ENCODE measurements around the gene NKX3-2. TPM values are rescaled to one million over a fixed set of nuclear protein-coding genes. Genes with fewer than 3 reads are reported as not detected.
A peak's percentile ranks its signal among the peaks of the same experiment; 100 is the strongest.

Gene NKX3-2
- total and polyA plus RNA-seq, 2 of the 4 experiments (the other 2 are of a cell fraction), result 0.05 TPM; not detected in 1

DNA sequence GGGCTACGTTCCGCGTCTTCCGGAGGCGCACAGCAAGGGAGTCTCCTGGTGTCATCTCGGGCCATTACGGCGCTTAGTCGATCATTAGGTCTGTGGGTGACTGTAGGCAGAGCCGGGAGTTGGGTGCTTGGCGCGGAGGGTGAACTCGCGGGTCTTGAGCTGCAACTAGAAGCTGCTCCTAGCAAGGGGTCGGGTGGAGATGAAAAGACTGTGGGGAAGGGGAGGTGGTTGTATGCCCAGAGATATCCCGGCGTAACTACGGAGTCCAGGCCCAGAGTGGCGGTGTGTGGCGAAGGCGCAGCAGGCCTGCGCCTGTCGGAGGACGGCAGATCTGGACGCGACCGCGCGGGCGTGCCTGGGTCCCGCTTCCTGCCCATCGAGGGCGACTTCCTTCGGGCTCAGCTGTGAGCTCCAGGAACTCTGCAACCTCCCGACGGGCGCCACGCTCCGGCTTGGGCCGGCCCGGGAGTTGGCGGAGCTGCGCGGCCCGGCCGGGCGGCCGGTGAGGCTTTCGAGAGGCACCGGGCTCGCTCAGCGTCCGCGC lies 2.7 kb upstream of the NKX3-2 start:
- Histone ChIP-seq H3K9me1 (ENCODE audit: insufficient read depth, low read length) (peaks cover 2% of the 10 kb centered on the region; the same call in 1 of the 2 replicates), H3K56ac (ENCODE audit: extremely low read depth, insufficient read depth, low read length) (no peak overlapping the region), H3K36me3 (ENCODE audit: control insufficient read depth, insufficient read depth, low read length) (no peaks in the 10 kb centered on the region), H3K4me2 (ENCODE audit: low read depth, low read length) (peak overlapping the region; percentile 34; the same call in 1 of the 2 replicates), H3K79me1 (ENCODE audit: low read depth in 1 of 2, low read length in 2 of 2) (no peaks in the 10 kb centered on the region), H2AK5ac (ENCODE audit: low read depth, low read length) (no peak overlapping the region), H3K9me3 (ENCODE audit: control insufficient read depth, insufficient read depth, low read length) (peaks cover 11% of the 10 kb centered on the region), H3K14ac (replicated peaks; ENCODE audit: low read depth, low read length) (no peak overlapping the region), H3K4me3 (ENCODE audit: insufficient read depth, low read depth, low read length) (no peak overlapping the region), H2BK5ac (ENCODE audit: low read depth, low read length, poor library complexity, severe bottlenecking) (no peak overlapping the region), H3K27me3 (ENCODE audit: control insufficient read depth, insufficient read depth, low read length) (peaks cover 53% of the 10 kb centered on the region), H2BK15ac (ENCODE audit: low read depth, low read length) (no peak overlapping the region), H3K9ac (ENCODE audit: low read depth, low read length) (no peak overlapping the region), H3K4me1 (ENCODE audit: control insufficient read depth, insufficient read depth, low read length) (no peaks in the 10 kb centered on the region; the same call in 1 of the 2 replicates), H2BK20ac (ENCODE audit: low read depth, low read length) (no peak overlapping the region), H2AFZ (replicated peaks; ENCODE audit: low read length, poor library complexity) (peak overlapping the region; percentile 81), H4K20me1 (ENCODE audit: insufficient read depth, low read length) (peaks cover 5% of the 10 kb centered on the region), H3K27ac (ENCODE audit: insufficient read depth, low read length) (no peak overlapping the region), H4K91ac (ENCODE audit: insufficient read depth, low read depth, low read length) (no peak overlapping the region), H3K4ac (ENCODE audit: low read depth, low read length) (no peak overlapping the region), H2BK120ac (ENCODE audit: low read depth, low read length) (no peak overlapping the region), H3K18ac (ENCODE audit: low read depth, low read length) (no peak overlapping the region), H4K8ac (ENCODE audit: low read depth in 2 of 2, low read length in 2 of 2) (no peak overlapping the region), H2AK9ac (replicated peaks; ENCODE audit: low read depth, low read length, poor library complexity) (peak overlapping the region; percentile 71), H4K5ac (ENCODE audit: low read depth, low read length) (no peak overlapping the region), H3K23ac (ENCODE audit: low read depth, low read length) (peak overlapping the region; percentile 56; the same call in 1 of the 2 replicates)
- no peak for DNase-seq
- intact Hi-C loops (cut with micrococcal nuclease), result loop anchor here (5.0 kb wide), 2 partner anchors 145 to 1780 kb away; no protein-coding TSS in a partner anchor
- ChIA-PET CTCF (no interaction called here), POLR2A (ENCODE audit: unreplicated experiment) (no interaction called here)
- dilution Hi-C loops (cut with HindIII; ENCODE audit: low sequenced_read_pairs, unreplicated experiment), result no loop called here
- WGBS, 2 experiments (ENCODE audit: extremely low coverage in 2 of 2, insufficient read length in 1 of 2), result 5% methylated on average over 31 of the region's 54 CpGs; no CpG with 5 or more reads in 1 of the 2 experiments
- TF ChIP-seq, protein P1, sequence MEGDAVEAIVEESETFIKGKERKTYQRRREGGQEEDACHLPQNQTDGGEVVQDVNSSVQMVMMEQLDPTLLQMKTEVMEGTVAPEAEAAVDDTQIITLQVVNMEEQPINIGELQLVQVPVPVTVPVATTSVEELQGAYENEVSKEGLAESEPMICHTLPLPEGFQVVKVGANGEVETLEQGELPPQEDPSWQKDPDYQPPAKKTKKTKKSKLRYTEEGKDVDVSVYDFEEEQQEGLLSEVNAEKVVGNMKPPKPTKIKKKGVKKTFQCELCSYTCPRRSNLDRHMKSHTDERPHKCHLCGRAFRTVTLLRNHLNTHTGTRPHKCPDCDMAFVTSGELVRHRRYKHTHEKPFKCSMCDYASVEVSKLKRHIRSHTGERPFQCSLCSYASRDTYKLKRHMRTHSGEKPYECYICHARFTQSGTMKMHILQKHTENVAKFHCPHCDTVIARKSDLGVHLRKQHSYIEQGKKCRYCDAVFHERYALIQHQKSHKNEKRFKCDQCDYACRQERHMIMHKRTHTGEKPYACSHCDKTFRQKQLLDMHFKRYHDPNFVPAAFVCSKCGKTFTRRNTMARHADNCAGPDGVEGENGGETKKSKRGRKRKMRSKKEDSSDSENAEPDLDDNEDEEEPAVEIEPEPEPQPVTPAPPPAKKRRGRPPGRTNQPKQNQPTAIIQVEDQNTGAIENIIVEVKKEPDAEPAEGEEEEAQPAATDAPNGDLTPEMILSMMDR (conservative IDR thresholded peaks at IDR 0.05; ENCODE audit: low read depth, low read length), result no peak
- TF ChIP-seq CEBPB (IDR thresholded peaks at IDR 0.05; ENCODE audit: low read depth, low read length) (no peak), MAZ (IDR thresholded peaks at IDR 0.05; ENCODE audit: borderline replicate concordance, low read depth, low read length) (no peak), RAD21 (IDR thresholded peaks at IDR 0.05; ENCODE audit: low read length) (no peak), FOS (IDR thresholded peaks at IDR 0.05; ENCODE audit: low read depth, low read length) (no peak), SMC3 (IDR thresholded peaks at IDR 0.05; ENCODE audit: low read depth, low read length) (no peak), CHD1 (IDR thresholded peaks at IDR 0.05; ENCODE audit: low read depth, low read length) (no peak), BHLHE40 (IDR thresholded peaks at IDR 0.05; ENCODE audit: low read depth, low read length) (no peak), POLR2A (IDR thresholded peaks at IDR 0.05; ENCODE audit: low read depth, low read length) (no peak), MAFK (IDR thresholded peaks at IDR 0.05; ENCODE audit: low read depth, low read length) (no peak), RFX5 (IDR thresholded peaks at IDR 0.05; ENCODE audit: low read depth, low read length) (no peak), NFE2L2 (IDR thresholded peaks at IDR 0.05; ENCODE audit: low read depth, low read length) (no peak), MXI1 (IDR thresholded peaks at IDR 0.05; ENCODE audit: borderline replicate concordance, low read depth, low read length) (no peak), RCOR1 (IDR thresholded peaks at IDR 0.05; ENCODE audit: insufficient replicate concordance, low read length) (no peak)
- TF ChIP-seq, protein P2, sequence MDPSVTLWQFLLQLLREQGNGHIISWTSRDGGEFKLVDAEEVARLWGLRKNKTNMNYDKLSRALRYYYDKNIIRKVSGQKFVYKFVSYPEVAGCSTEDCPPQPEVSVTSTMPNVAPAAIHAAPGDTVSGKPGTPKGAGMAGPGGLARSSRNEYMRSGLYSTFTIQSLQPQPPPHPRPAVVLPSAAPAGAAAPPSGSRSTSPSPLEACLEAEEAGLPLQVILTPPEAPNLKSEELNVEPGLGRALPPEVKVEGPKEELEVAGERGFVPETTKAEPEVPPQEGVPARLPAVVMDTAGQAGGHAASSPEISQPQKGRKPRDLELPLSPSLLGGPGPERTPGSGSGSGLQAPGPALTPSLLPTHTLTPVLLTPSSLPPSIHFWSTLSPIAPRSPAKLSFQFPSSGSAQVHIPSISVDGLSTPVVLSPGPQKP (IDR thresholded peaks at IDR 0.05; ENCODE audit: borderline replicate concordance, low read depth, low read length), result no peak
- TF ChIP-seq, protein P3, sequence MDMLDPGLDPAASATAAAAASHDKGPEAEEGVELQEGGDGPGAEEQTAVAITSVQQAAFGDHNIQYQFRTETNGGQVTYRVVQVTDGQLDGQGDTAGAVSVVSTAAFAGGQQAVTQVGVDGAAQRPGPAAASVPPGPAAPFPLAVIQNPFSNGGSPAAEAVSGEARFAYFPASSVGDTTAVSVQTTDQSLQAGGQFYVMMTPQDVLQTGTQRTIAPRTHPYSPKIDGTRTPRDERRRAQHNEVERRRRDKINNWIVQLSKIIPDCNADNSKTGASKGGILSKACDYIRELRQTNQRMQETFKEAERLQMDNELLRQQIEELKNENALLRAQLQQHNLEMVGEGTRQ (IDR thresholded peaks at IDR 0.05; ENCODE audit: low read depth, low read length), result no peak
- ATAC-seq (ENCODE audit: low read depth), result no peak
- in situ Hi-C loops (cut with MboI; ENCODE audit: low sequenced_read_pairs), result loop anchor here (5.0 kb wide), 2 partner anchors 695 to 815 kb away; no protein-coding TSS in a partner anchor
- BruUV-seq (replicated peaks), result no TSS peak
